ENCODE measurements around the gene RAB43.

- TF ChIP-seq ZNF274 (IDR thresholded peaks at IDR 0.05; ENCODE audit: low read depth, low read length) (no peak), CBX3 (IDR thresholded peaks at IDR 0.05; ENCODE audit: low read depth) (no peak), EZH2 (IDR thresholded peaks at IDR 0.05) (no peak), CTCF (IDR thresholded peaks at IDR 0.05 in 2 of 3, conservative IDR thresholded peaks at IDR 0.05 in 1 of 3; ENCODE audit: borderline replicate concordance in 1 of 3, insufficient read depth in 1 of 3, low read depth in 2 of 3, low read length in 2 of 3) (no peak), POLR2A (IDR thresholded peaks at IDR 0.05; ENCODE audit: borderline replicate concordance, extremely low read depth, insufficient read depth, insufficient read length) (no peak), ZBTB33 (IDR thresholded peaks at IDR 0.05; ENCODE audit: extremely low read depth, insufficient replicate concordance, low read length) (no peak), POLR2AphosphoS5 (IDR thresholded peaks at IDR 0.05; ENCODE audit: low read depth, low read length) (no peak)
Measured at GRCh38 chr3:129046732-129047552, 74.7 kb downstream of the RAB43 start.
